ENCODE measurements around the gene PIGU. TPM values are rescaled to one million over a fixed set of nuclear protein-coding genes. Genes with fewer than 3 reads are reported as not detected.

PIGU gene
- total and polyA plus RNA-seq, 9 of the 15 experiments (the other 6 are each of a cell fraction or from before 2014, with no cell fraction given): 6.5 to 100 (median 28.1) TPM

- TF ChIP-seq CBFA2T3 (IDR thresholded peaks at IDR 0.05) (peak; percentile 37), ZBTB33 (CRISPR knock-in tag; IDR thresholded peaks at IDR 0.05) (0 out of 2 replicates have a peak, but pooled peaks have one; percentile 18), LARP7 (IDR thresholded peaks at IDR 0.05) (no peak), RFX1 (IDR thresholded peaks at IDR 0.05) (peak; percentile 89), LCOR (CRISPR knock-in tag; IDR thresholded peaks at IDR 0.05) (0 out of 2 replicates have a peak, but pooled peaks have one; percentile 36), IRF2 (CRISPR knock-in tag; IDR thresholded peaks at IDR 0.05) (no peak), SP2 (IDR thresholded peaks at IDR 0.05; ENCODE audit: extremely low read depth, low read depth, low read length, poor library complexity, severe bottlenecking) (no peak), HDGF (IDR thresholded peaks at IDR 0.05) (no peak), AFF4 (CRISPR knock-in tag; IDR thresholded peaks at IDR 0.05) (no peak), ZNF436 (CRISPR knock-in tag; IDR thresholded peaks at IDR 0.05) (no peak), ZC3H4 (CRISPR knock-in tag; IDR thresholded peaks at IDR 0.05; ENCODE audit: borderline replicate concordance) (no peak), GTF2B (IDR thresholded peaks at IDR 0.05; ENCODE audit: extremely low read depth, insufficient read length) (no peak), BCOR (IDR thresholded peaks at IDR 0.05) (no peak)
- TF ChIP-seq, protein P1, sequence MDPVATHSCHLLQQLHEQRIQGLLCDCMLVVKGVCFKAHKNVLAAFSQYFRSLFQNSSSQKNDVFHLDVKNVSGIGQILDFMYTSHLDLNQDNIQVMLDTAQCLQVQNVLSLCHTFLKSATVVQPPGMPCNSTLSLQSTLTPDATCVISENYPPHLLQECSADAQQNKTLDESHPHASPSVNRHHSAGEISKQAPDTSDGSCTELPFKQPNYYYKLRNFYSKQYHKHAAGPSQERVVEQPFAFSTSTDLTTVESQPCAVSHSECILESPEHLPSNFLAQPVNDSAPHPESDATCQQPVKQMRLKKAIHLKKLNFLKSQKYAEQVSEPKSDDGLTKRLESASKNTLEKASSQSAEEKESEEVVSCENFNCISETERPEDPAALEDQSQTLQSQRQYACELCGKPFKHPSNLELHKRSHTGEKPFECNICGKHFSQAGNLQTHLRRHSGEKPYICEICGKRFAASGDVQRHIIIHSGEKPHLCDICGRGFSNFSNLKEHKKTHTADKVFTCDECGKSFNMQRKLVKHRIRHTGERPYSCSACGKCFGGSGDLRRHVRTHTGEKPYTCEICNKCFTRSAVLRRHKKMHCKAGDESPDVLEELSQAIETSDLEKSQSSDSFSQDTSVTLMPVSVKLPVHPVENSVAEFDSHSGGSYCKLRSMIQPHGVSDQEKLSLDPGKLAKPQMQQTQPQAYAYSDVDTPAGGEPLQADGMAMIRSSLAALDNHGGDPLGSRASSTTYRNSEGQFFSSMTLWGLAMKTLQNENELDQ (CRISPR knock-in tag; IDR thresholded peaks at IDR 0.05; ENCODE audit: borderline replicate concordance): no peak
- TF ChIP-seq, protein P2, sequence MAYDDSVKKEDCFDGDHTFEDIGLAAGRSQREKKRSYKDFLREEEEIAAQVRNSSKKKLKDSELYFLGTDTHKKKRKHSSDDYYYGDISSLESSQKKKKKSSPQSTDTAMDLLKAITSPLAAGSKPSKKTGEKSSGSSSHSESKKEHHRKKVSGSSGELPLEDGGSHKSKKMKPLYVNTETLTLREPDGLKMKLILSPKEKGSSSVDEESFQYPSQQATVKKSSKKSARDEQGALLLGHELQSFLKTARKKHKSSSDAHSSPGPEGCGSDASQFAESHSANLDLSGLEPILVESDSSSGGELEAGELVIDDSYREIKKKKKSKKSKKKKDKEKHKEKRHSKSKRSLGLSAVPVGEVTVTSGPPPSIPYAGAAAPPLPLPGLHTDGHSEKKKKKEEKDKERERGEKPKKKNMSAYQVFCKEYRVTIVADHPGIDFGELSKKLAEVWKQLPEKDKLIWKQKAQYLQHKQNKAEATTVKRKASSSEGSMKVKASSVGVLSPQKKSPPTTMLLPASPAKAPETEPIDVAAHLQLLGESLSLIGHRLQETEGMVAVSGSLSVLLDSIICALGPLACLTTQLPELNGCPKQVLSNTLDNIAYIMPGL (CRISPR knock-in tag; IDR thresholded peaks at IDR 0.05): no peak
- TF ChIP-seq, protein P3, sequence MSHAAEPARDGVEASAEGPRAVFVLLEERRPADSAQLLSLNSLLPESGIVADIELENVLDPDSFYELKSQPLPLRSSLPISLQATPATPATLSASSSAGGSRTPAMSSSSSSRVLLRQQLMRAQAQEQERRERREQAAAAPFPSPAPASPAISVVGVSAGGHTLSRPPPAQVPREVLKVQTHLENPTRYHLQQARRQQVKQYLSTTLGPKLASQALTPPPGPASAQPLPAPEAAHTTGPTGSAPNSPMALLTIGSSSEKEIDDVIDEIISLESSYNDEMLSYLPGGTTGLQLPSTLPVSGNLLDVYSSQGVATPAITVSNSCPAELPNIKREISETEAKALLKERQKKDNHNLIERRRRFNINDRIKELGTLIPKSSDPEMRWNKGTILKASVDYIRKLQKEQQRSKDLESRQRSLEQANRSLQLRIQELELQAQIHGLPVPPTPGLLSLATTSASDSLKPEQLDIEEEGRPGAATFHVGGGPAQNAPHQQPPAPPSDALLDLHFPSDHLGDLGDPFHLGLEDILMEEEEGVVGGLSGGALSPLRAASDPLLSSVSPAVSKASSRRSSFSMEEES (CRISPR knock-in tag; IDR thresholded peaks at IDR 0.05): no peak
Measured at GRCh38 chr20:34549291-34549928, 127.5 kb downstream of the PIGU start (continued).

All from K562 (cell line).